ENCODE results near the gene CREB5.

- TF ChIP-seq POLR2AphosphoS5 (IDR thresholded peaks at IDR 0.05; ENCODE audit: low read depth, low read length) = no peak
- no peak for TF ChIP-seq POLR2A (IDR thresholded peaks at IDR 0.05; ENCODE audit: low read depth, low read length)
Observed at GRCh38 chr7:28778786-28779185, 366.5 kb downstream of the CREB5 start.

Data from GM12892 (cell line).